Right lobe of liver (tissue), 4 donors: ENCODE data around the gene DYNLL2.

Experiments used
- POLR2A ChIP-seq: fragments of 450-650 bp; IDR thresholded peaks from one replicate; pipeline ENCODE4 v1.6.1; 2017; ENCODE audit warnings: antibody characterized with exemption, mild to moderate bottlenecking
- TF ChIP-seq, protein P1 (sequence below), 4 donors: fragments of 200-600 bp in 3 of 4; fragments of 450-650 bp in 1 of 4; IDR thresholded peaks; one replicate each; pipeline versions ENCODE4 v1.5.1 to v1.8.0; 2016 to 2022; ENCODE audit warnings: antibody characterized with exemption in 4 of 4, mild to moderate bottlenecking in 2 of 4
- donor health status: DM: no; HTN: no; CAD: no.
- donor health status: DM: no; HTN: no; CAD: no.
- donor health status: DM: no; HTN: yes; CAD: no.

DNA sequence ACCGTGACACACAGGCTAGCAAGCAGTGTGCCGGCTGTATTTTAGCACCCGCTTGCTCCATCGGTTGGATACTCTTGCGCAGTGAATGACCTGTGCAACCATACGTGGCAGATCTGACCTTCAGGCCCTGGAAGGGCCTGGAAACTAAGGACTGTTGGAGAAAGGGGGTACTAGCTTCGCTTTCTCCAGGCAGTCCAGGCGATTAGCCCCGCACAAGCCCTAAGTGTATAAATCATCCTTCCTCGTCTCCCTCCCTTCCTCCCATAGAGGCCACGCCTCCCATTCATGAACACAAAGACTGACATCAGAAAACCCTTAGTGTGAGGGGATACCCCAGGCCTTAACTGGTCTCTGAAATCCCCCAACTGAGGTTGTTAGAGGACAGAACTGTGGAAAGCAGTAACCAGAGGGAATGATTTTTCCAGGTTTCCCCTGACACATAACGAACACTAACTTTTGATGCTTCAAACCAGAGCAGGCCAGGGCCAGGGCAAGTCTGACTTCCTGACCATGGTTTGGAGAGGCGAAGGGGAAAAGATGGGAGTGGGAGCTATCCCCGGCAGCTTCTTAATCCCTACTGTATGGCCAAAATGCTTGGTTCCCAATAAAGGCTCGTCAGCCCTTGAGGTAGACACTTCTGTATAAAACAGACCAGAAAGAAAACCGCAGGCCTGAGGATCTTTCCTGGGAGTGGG lies 1.4 kb upstream of the DYNLL2 start:
- TF ChIP-seq, protein P1, sequence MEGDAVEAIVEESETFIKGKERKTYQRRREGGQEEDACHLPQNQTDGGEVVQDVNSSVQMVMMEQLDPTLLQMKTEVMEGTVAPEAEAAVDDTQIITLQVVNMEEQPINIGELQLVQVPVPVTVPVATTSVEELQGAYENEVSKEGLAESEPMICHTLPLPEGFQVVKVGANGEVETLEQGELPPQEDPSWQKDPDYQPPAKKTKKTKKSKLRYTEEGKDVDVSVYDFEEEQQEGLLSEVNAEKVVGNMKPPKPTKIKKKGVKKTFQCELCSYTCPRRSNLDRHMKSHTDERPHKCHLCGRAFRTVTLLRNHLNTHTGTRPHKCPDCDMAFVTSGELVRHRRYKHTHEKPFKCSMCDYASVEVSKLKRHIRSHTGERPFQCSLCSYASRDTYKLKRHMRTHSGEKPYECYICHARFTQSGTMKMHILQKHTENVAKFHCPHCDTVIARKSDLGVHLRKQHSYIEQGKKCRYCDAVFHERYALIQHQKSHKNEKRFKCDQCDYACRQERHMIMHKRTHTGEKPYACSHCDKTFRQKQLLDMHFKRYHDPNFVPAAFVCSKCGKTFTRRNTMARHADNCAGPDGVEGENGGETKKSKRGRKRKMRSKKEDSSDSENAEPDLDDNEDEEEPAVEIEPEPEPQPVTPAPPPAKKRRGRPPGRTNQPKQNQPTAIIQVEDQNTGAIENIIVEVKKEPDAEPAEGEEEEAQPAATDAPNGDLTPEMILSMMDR (IDR thresholded peaks at IDR 0.05) = no peak
- TF ChIP-seq POLR2A = no peak
